Gastroesophageal sphincter (tissue), 4 donors: ENCODE data around the gene MC2R. TPM values are rescaled to one million over a fixed set of nuclear protein-coding genes. Genes with fewer than 3 reads are reported as not detected.

Experiments used
- ATAC-seq: fragments of 150-250 bp; one replicate; pipeline ENCODE4 v1.9.1; 2016; ENCODE audit warnings: mild to moderate bottlenecking, moderate library complexity
- H3K27ac ChIP-seq, 4 donors: fragments of 200-600 bp; sonication (generic) in 3 of 4; 1 replicate in 3 of 4; 2 replicates in 1 of 4; pipeline ENCODE4 v1.5.1; 2016 to 2019
- H3K27me3 ChIP-seq: fragments of 200-600 bp; sonication (generic); one replicate; pipeline ENCODE4 v1.5.1; 2019
- H3K36me3 ChIP-seq, 2 donors: fragments of 200-600 bp; sonication (generic); one replicate each; pipeline ENCODE4 v1.5.1; 2019; ENCODE audit warnings: control low read depth in 1 of 2
- H3K4me1 ChIP-seq, 3 donors: fragments of 200-600 bp; sonication (generic); 1 replicate in 2 of 3; 2 replicates in 1 of 3; pipeline ENCODE4 v1.5.1; 2016 to 2019; ENCODE audit warnings: control low read depth in 2 of 3
- H3K4me3 ChIP-seq, 2 donors: fragments of 200-600 bp; sonication (generic); one replicate each; pipeline ENCODE4 v1.5.1; 2019; ENCODE audit warnings: mild to moderate bottlenecking in 1 of 2, moderate library complexity in 1 of 2
- H3K9me3 ChIP-seq, 3 donors: fragments of 200-600 bp; sonication (generic); one replicate each; pipeline ENCODE4 v1.5.1; 2017 to 2019; ENCODE audit warnings: control low read depth in 2 of 3
- EP300 ChIP-seq: sonication (generic); formaldehyde crosslinking; IDR thresholded peaks from one replicate; pipeline ENCODE4 v1.6.1; 2017; ENCODE audit warnings: antibody characterized with exemption, mild to moderate bottlenecking
- POLR2A ChIP-seq, 2 donors: fragments of 450-650 bp; IDR thresholded peaks; one replicate each; pipeline ENCODE4 v1.6.1; 2017; ENCODE audit warnings: antibody characterized with exemption in 2 of 2, mild to moderate bottlenecking in 2 of 2, moderate library complexity in 1 of 2
- POLR2AphosphoS5 ChIP-seq: sonication (generic); formaldehyde crosslinking; IDR thresholded peaks from one replicate; pipeline ENCODE4 v1.6.1; 2017; ENCODE audit warnings: antibody characterized with exemption
- WGBS, 2 donors: methylation state at CpG; one replicate each; pipeline ENCODE4 v1.1.5; 2018; ENCODE audit warnings: low coverage in 1 of 2; 5-methylcytosine and 5-hydroxymethylcytosine counted together
- total RNA-seq, 4 donors: library from RNA; depleted of rRNA; stranded (reverse); fragments of >200 nt; gene quantifications; one replicate each; pipeline ENCODE4 v1.1.0, GENCODE V29; 2016
- TF ChIP-seq, protein P1 (sequence below), 4 experiments: fragments of 200-600 bp in 2 of 4; fragments of 450-650 bp in 2 of 4; sonication (generic) in 1 of 4; IDR thresholded peaks; one replicate each; pipeline ENCODE4 v1.5.1; 2017 to 2019; ENCODE audit warnings: antibody characterized with exemption in 4 of 4, mild to moderate bottlenecking in 2 of 4, moderate library complexity in 2 of 4

Gene MC2R
- total RNA-seq, 4 donors from 2014 or later: not detected

DNA sequence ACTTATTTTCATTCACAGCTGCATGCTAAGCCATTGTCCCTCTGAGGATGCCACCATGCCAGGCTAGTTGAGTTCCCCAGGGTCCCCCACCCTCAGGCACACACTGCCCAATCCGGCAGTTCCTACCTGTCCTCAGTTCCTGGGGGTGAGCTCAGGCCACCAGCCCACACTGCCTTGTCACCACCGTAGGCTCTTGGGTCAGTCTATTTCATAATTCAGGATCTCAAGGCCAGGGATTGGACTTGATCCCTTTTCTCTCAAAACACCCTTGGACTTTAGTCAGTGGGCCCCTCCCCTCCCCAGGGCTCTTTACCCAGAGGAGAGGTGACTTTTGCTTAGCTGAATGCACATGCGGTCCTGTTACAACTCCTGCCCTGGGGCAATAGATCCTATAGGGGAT is 18.7 kb upstream of the MC2R start:
- ATAC-seq: no peak
- peaks cover 0 to 15% (median 0%) of the 10 kb centered on the region in 3 donors for H3K9me3 ChIP-seq
- H3K4me3 ChIP-seq: no peak overlapping the region
- H3K36me3 ChIP-seq: no peaks in the 10 kb centered on the region
- H3K27ac ChIP-seq: no peak overlapping the region
- TF ChIP-seq, protein P1, sequence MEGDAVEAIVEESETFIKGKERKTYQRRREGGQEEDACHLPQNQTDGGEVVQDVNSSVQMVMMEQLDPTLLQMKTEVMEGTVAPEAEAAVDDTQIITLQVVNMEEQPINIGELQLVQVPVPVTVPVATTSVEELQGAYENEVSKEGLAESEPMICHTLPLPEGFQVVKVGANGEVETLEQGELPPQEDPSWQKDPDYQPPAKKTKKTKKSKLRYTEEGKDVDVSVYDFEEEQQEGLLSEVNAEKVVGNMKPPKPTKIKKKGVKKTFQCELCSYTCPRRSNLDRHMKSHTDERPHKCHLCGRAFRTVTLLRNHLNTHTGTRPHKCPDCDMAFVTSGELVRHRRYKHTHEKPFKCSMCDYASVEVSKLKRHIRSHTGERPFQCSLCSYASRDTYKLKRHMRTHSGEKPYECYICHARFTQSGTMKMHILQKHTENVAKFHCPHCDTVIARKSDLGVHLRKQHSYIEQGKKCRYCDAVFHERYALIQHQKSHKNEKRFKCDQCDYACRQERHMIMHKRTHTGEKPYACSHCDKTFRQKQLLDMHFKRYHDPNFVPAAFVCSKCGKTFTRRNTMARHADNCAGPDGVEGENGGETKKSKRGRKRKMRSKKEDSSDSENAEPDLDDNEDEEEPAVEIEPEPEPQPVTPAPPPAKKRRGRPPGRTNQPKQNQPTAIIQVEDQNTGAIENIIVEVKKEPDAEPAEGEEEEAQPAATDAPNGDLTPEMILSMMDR (IDR thresholded peaks at IDR 0.05): no peak
- TF ChIP-seq POLR2A (IDR thresholded peaks at IDR 0.05) (no peak), POLR2AphosphoS5 (no peak), EP300 (no peak)
- 92% methylated on average over 2 of the region's 3 CpGs; no CpG with 5 or more reads in 1 of the 2 donors for WGBS, 2 donors
- H3K27me3 ChIP-seq: no peaks in the 10 kb centered on the region
- no peaks in the 10 kb centered on the region for H3K4me1 ChIP-seq

DNA sequence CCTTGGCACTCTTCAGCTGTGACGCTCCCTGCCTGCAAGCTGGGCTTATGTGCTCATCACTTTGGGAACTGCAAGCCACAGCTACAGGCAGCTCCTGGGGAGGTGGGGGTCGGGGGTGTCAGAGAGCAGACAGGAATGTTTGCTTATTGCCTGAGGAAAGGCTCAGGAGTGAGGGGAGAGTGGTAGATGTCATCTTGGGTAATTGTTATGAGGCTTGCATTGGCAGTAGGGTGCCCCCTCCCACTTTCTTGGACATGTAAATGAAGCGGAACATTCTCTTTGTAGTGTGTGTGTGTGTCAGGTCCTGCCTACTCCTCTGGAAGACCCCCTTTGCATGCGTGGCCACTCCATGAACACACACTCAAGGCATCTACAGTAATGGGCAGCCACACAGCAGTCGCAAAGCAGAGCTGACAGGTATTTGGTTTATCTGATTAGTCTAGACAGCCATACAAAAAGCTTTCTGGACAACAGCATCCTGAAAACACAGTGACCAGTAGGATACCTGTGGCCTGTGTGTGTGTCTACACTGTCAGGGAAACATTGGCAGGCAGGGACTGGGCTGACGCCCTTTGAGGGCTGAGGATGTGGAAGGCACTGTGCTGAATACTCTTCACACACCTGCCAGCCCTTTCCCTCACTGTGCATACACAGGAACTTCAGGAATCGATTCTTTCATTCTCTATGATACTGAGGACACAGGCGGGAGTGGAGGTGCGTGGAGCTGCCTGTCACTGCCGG is 17.1 kb upstream of the MC2R start:
- WGBS, 2 donors: 68 to 73% methylated on average over 4 to 8 of the region's 10 CpGs
- Histone ChIP-seq H3K36me3 (no peaks in the 10 kb centered on the region), H3K9me3 (peaks cover 0 to 23% (median 0%) of the 10 kb centered on the region in 3 donors), H3K27me3 (no peaks in the 10 kb centered on the region), H3K4me1 (no peaks in the 10 kb centered on the region), H3K27ac (no peak overlapping the region), H3K4me3 (no peak overlapping the region)
- no peak for ATAC-seq
- no peak for TF ChIP-seq EP300
- TF ChIP-seq POLR2A (IDR thresholded peaks at IDR 0.05): no peak
- TF ChIP-seq POLR2AphosphoS5: no peak
- TF ChIP-seq, protein P1 (IDR thresholded peaks at IDR 0.05): no peak

GRCh38 chr18:13930964-13931363 is 15.6 kb upstream of the MC2R start:
- Histone ChIP-seq H3K4me3 (no peak overlapping the region), H3K27me3 (no peaks in the 10 kb centered on the region), H3K4me1 (no peaks in the 10 kb centered on the region), H3K36me3 (no peaks in the 10 kb centered on the region), H3K9me3 (peaks cover 0 to 23% (median 0%) of the 10 kb centered on the region in 3 donors), H3K27ac (no peak overlapping the region)
- WGBS, 2 donors: 60% methylated on average over 1 of the region's 2 CpGs
- no peak for ATAC-seq
- TF ChIP-seq POLR2AphosphoS5 (no peak), POLR2A (IDR thresholded peaks at IDR 0.05) (no peak), EP300 (no peak)
- TF ChIP-seq, protein P1 (IDR thresholded peaks at IDR 0.05): no peak

DNA sequence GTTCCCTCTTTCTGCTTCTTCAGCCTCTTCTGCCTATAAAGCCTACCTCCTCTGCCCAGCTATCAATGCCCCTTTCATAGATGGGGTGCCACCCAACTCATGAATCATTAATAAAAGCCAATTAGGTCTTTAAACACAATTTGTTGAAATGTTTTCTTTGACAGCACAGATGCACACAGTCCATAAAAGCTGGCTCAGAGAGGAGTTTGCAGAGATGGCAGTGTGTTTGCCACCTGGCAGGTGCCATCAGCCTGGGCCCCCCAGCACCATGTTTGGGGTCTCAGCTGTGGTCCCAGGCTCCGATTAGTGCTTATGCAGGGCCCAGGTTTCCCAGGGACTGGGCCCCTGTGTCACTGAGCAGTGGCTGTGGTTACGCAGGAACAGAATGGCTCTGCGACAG is 7.9 kb upstream of the MC2R start:
- H3K36me3 ChIP-seq: no peaks in the 10 kb centered on the region
- H3K4me3 ChIP-seq: no peak overlapping the region
- no peak for TF ChIP-seq POLR2A (IDR thresholded peaks at IDR 0.05)
- TF ChIP-seq, protein P1 (IDR thresholded peaks at IDR 0.05): no peak
- no peak for TF ChIP-seq EP300
- no peak for TF ChIP-seq POLR2AphosphoS5
- no peak for ATAC-seq
- H3K9me3 ChIP-seq: no peaks in the 10 kb centered on the region
- H3K27me3 ChIP-seq: peaks cover 15% of the 10 kb centered on the region
- H3K27ac ChIP-seq: no peak overlapping the region
- WGBS, 2 donors: 100% methylated on average over 1 of the region's 3 CpGs; no CpG with 5 or more reads in 1 of the 2 donors
- H3K4me1 ChIP-seq: no peaks in the 10 kb centered on the region

GRCh38 chr18:13918898-13919297 is 3.6 kb upstream of the MC2R start:
- no peak overlapping the region for H3K27ac ChIP-seq
- TF ChIP-seq EP300 (no peak), POLR2A (IDR thresholded peaks at IDR 0.05) (no peak), POLR2AphosphoS5 (no peak)
- TF ChIP-seq, protein P1 (IDR thresholded peaks at IDR 0.05): no peak
- H3K4me1 ChIP-seq: peaks cover 0 to 17% (median 0%) of the 10 kb centered on the region in 3 donors
- ATAC-seq: no peak
- H3K27me3 ChIP-seq: peaks cover 5% of the 10 kb centered on the region
- no peak overlapping the region for H3K4me3 ChIP-seq
- H3K9me3 ChIP-seq: no peaks in the 10 kb centered on the region
- no peaks in the 10 kb centered on the region for H3K36me3 ChIP-seq
- 52% methylated on average over 6 of the region's 8 CpGs; no CpG with 5 or more reads in 1 of the 2 donors for WGBS, 2 donors
